Activated CD4-positive, CD25-positive, alpha-beta regulatory T cell treated with anti-CD3 and anti-CD28 coated beads, Interleukin-2, amount 50 U/mL, for 72 hours (primary cell): Measurements from ENCODE around the gene ARL9.

Experiments used
- DNase-seq: peaks from one replicate; pipeline ENCODE4 v3.0.0; 2021

ARL9 gene

GRCh38 chr4:56532239-56532638 lies 26.6 kb downstream of the ARL9 start:
- DNase-seq = no peak

- no peak for DNase-seq
Observed at GRCh38 chr4:56535915-56536314, 30.3 kb downstream of the ARL9 start.

DNA sequence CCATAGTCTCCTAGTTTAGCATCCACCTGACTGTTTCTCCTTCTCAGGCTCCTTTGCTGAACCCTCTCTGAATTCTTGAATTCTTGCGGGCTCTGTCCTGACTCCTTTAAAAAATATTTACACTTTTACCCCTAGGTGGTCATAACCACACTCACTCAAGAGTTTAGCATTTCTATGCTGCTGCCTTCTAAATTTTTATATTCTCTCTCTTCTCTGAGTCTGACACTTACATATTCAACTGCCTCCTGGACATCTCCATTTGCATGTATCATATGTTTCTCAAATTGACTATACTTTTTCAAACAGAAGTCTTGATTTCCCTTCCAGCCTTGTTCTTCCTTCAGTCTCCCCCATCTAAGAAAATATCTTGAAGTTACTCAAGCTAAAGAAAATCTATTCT lies 31.6 kb downstream of the ARL9 start:
- DNase-seq = no peak

- no peak for DNase-seq
Observed at GRCh38 chr4:56540826-56541225, 35.2 kb downstream of the ARL9 start.

DNA sequence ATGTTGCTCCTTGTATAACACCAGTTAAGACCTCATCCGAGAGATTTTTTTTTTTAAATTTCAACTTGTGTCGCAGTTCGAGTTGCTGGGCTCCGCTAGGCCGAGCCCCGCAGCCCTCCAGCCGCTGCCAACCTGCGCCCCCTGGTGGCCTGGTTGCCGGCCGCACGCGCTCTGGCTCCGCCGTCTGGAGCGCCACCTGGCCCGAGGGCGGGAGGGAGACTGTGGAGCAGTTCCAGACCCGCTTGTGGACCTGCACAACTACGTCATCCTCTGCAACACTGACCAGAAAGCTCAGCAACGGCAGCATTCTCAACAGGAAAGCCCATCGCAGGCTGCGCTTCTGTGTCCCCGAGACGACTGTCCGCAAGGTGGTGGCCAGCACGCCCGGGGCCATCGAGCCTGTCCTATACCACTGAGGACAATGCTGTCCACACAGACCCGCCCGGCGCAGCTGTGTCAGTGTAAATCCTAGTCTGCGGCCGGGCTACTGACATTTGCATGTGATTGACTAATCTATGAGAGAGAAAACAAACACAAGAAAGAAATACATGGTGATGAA lies 39.1 kb downstream of the ARL9 start:
- DNase-seq = peak; percentile 93

- no peak for DNase-seq
Observed at GRCh38 chr4:56550642-56551041, 45.1 kb downstream of the ARL9 start.

GRCh38 chr4:56551516-56551915 lies 45.9 kb downstream of the ARL9 start:
- no peak for DNase-seq

- DNase-seq = no peak
Observed at GRCh38 chr4:56552273-56552672, 46.7 kb downstream of the ARL9 start.

DNA sequence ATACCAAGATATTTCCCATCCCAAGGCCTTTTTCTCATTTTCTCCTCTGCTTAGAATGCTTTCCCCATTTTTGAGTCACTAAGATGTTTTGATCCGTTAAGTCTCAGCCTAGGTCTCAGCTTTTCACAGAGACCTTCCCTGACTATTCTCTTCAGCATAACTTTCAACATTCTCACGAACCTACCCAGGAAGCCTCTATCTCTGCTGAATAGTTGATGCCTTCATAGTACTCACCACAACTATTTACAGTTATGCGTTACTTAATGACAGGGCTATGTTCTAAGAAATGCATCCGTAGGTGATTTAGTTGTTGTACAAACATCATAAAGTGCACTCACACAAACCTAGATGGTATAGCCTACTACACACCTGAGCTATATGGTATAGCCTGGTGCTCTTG lies 64.5 kb downstream of the ARL9 start:
- DNase-seq = no peak
